ENCODE data around the gene SIM2. TPM values are rescaled to one million over a fixed set of nuclear protein-coding genes. Genes with fewer than 3 reads are reported as not detected.

Gene SIM2
- total RNA-seq, 4 donors from 2014 or later, result 0.47 to 2.3 TPM; not detected in 2

DNA sequence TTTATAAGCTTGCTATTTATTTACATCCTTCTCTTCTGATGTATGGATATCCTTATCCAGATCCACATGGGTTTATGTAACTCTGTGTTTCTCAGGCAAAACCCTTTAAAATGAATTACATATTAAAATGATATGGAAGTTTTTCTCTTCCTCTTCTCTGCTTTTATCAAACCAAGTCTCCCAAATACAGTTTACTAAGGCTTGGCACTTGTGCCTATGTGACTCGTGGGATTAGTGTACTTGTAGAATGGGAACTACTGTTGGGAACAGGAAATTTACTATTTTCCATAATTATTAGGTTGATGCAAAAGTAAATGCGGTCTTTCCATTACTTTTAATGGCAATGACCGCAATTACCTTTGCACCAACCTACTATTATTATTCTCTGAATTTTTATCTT lies 14.8 kb downstream of the SIM2 start:
- no peaks in the 10 kb centered on the region for H3K9me3 ChIP-seq
- H3K4me1 ChIP-seq, result peaks cover 0 to 20% (median 11%) of the 10 kb centered on the region in 3 donors
- ATAC-seq, result no peak
- no peak overlapping the region for H3K27ac ChIP-seq
- peaks cover 98% of the 10 kb centered on the region for H3K27me3 ChIP-seq
- TF ChIP-seq POLR2AphosphoS5 (IDR thresholded peaks at IDR 0.05) (no peak), POLR2A (IDR thresholded peaks at IDR 0.05) (no peak), EP300 (IDR thresholded peaks at IDR 0.05) (no peak)
- TF ChIP-seq, protein P1, sequence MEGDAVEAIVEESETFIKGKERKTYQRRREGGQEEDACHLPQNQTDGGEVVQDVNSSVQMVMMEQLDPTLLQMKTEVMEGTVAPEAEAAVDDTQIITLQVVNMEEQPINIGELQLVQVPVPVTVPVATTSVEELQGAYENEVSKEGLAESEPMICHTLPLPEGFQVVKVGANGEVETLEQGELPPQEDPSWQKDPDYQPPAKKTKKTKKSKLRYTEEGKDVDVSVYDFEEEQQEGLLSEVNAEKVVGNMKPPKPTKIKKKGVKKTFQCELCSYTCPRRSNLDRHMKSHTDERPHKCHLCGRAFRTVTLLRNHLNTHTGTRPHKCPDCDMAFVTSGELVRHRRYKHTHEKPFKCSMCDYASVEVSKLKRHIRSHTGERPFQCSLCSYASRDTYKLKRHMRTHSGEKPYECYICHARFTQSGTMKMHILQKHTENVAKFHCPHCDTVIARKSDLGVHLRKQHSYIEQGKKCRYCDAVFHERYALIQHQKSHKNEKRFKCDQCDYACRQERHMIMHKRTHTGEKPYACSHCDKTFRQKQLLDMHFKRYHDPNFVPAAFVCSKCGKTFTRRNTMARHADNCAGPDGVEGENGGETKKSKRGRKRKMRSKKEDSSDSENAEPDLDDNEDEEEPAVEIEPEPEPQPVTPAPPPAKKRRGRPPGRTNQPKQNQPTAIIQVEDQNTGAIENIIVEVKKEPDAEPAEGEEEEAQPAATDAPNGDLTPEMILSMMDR (IDR thresholded peaks at IDR 0.05), result no peak
- H3K4me3 ChIP-seq, result no peak overlapping the region
- WGBS, 2 donors (ENCODE audit: low coverage in 1 of 2), result 60 to 61% methylated on average over 3 of the region's 3 CpGs
- H3K36me3 ChIP-seq, result no peaks in the 10 kb centered on the region

DNA sequence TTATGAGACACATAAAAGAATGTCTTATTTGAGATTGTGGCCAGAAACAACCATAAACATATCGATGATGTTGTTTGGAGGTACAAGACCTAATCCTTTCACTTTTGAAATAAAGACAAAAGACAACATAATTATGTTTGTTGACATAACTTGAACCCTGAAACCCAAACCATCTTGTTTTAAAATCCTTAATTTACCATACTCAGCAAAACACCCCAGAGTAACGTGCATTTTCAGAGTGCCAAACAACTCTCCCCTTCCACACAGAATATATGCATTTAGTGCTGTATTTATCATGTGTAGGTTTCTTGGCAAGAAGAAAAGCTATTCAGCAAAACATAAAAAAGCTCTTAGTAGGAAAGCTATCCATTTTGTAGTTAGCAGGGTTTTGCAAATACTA lies 17.5 kb downstream of the SIM2 start:
- Histone ChIP-seq H3K27ac (no peak overlapping the region), H3K27me3 (peaks cover 93% of the 10 kb centered on the region), H3K9me3 (no peaks in the 10 kb centered on the region), H3K4me3 (no peak overlapping the region), H3K4me1 (no peaks in the 10 kb centered on the region), H3K36me3 (no peaks in the 10 kb centered on the region)
- TF ChIP-seq POLR2A (IDR thresholded peaks at IDR 0.05) (no peak), EP300 (IDR thresholded peaks at IDR 0.05) (no peak), POLR2AphosphoS5 (IDR thresholded peaks at IDR 0.05) (no peak)
- TF ChIP-seq, protein P1 (IDR thresholded peaks at IDR 0.05), result no peak
- ATAC-seq, result no peak
- WGBS, 2 donors (ENCODE audit: low coverage in 1 of 2), result 68 to 72% methylated on average over 2 of the region's 2 CpGs

DNA sequence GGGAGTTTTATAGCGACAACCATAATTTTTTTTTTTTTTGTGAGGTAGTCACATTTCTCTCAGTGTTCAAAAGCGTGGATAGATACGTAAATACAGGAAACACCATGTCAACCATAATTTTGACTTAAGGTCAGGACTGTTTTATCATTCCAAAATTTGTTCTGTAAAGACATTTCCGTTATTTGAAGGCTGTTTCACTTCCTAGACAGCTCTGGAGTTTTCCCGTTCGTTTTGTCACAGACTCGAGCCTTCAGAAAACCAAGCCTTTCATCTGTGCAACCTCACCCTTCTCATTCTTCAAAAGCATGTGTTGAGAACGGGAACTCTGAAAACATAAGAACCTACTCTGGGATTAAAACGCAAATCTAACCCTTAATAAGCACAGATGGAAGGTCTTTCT lies 17.9 kb downstream of the SIM2 start:
- Histone ChIP-seq H3K4me3 (no peak overlapping the region), H3K36me3 (no peaks in the 10 kb centered on the region), H3K27ac (no peak overlapping the region), H3K27me3 (peaks cover 93% of the 10 kb centered on the region), H3K4me1 (no peaks in the 10 kb centered on the region), H3K9me3 (no peaks in the 10 kb centered on the region)
- 23 to 47% methylated on average over 2 to 9 of the region's 9 CpGs for WGBS, 2 donors (ENCODE audit: low coverage in 1 of 2)
- TF ChIP-seq, protein P1 (IDR thresholded peaks at IDR 0.05), result no peak
- TF ChIP-seq POLR2AphosphoS5 (IDR thresholded peaks at IDR 0.05) (no peak), EP300 (IDR thresholded peaks at IDR 0.05) (no peak), POLR2A (IDR thresholded peaks at IDR 0.05) (no peak)
- ATAC-seq, result no peak

DNA sequence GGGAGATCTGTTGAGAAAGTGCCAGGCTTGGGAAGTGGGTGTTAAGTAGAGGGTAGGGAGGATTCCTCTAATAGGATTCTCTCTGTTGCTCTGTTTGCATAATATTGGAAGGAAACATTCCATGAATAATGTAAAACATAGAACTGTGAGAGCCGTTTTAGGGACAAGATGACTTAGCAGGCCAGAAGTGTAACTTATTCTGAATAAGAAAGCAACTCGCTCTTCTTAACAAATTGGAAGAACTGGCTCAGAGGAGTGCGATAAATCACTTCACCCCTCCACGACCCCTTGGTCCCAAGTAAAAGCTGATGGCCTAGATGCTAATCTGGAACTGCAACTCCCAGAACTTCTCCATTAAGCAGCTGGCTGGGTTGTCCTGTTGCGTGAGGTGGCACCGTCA lies 19.1 kb downstream of the SIM2 start:
- Histone ChIP-seq H3K4me3 (no peak overlapping the region), H3K36me3 (no peaks in the 10 kb centered on the region), H3K27ac (no peak overlapping the region), H3K9me3 (no peaks in the 10 kb centered on the region), H3K27me3 (peaks cover 93% of the 10 kb centered on the region), H3K4me1 (no peaks in the 10 kb centered on the region)
- 56 to 81% methylated on average over 3 of the region's 6 CpGs for WGBS, 2 donors (ENCODE audit: low coverage in 1 of 2)
- ATAC-seq, result no peak
- TF ChIP-seq POLR2A (IDR thresholded peaks at IDR 0.05) (no peak), EP300 (IDR thresholded peaks at IDR 0.05) (no peak), POLR2AphosphoS5 (IDR thresholded peaks at IDR 0.05) (no peak)
- TF ChIP-seq, protein P1 (IDR thresholded peaks at IDR 0.05), result no peak

DNA sequence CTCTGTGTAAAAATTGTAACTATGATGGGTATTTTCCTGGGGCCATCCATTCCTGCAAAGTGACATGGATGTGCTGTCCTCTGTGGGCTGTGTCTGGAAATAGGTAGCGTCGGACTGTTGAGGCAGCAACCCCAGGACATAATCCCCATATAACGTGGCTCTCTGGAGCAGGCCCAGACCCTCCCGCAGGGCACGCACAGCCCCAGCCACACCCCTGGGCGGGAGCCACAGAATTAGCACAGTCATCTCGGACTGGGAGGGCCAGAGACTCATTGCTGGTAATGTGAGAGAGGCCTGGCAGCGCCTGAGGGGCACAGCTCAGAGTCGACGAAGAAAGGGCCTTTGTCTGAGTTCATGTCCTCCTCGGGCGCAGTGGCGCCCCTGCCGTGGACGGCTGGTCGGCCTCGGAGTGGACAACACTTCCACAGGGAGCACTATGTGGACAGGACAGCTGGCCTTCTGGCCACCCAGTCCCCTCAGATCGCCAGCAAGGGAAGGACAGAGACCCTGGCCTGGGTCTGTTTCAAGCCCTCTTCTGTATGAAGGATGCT lies 20.1 kb downstream of the SIM2 start:
- Histone ChIP-seq H3K9me3 (no peaks in the 10 kb centered on the region), H3K27ac (no peak overlapping the region), H3K4me1 (no peaks in the 10 kb centered on the region), H3K36me3 (no peaks in the 10 kb centered on the region), H3K4me3 (no peak overlapping the region), H3K27me3 (peaks cover 93% of the 10 kb centered on the region)
- TF ChIP-seq EP300 (IDR thresholded peaks at IDR 0.05), result no peak
- no peak for TF ChIP-seq POLR2A (IDR thresholded peaks at IDR 0.05)
- 88% methylated on average over 7 of the region's 18 CpGs; no CpG with 5 or more reads in 1 of the 2 donors for WGBS, 2 donors (ENCODE audit: low coverage in 1 of 2)
- ATAC-seq, result no peak

All from gastroesophageal sphincter (tissue), 4 donors.